H9 (cell line): ENCODE results near the gene TRPM3. TPM values are rescaled to one million over a fixed set of nuclear protein-coding genes. Genes with fewer than 3 reads are reported as not detected.

ENCODE experiments used
- DNase-seq: peaks from one replicate; pipeline ENCODE4 v3.0.0-alpha.2; 2017
- H2AFZ ChIP-seq: one replicate; pipeline ENCODE4 v1.6.1; 2013; ENCODE audit warnings: mild to moderate bottlenecking, low read length, control low read depth, moderate library complexity
- H2AK5ac ChIP-seq: 2 replicates; pipeline ENCODE4 v1.6.1; 2013; ENCODE audit warnings: low read length, control low read depth, mixed read lengths; ENCODE audit not compliant: insufficient read length
- H2BK120ac ChIP-seq: one replicate; pipeline ENCODE4 v1.6.1; 2013; ENCODE audit warnings: low read depth, mild to moderate bottlenecking, low read length, control low read depth, inconsistent platforms; ENCODE audit not compliant: poor library complexity, severe bottlenecking
- H2BK12ac ChIP-seq: 2 replicates; pipeline ENCODE4 v1.6.1; 2013; ENCODE audit warnings: low read length, control low read depth, mixed read lengths, low read depth; ENCODE audit not compliant: insufficient read length
- H2BK15ac ChIP-seq: 2 replicates; pipeline ENCODE4 v1.6.1; 2013; ENCODE audit warnings: low read depth, low read length, control low read depth
- H2BK20ac ChIP-seq: one replicate; pipeline ENCODE4 v1.6.1; 2013; ENCODE audit warnings: low read depth, mild to moderate bottlenecking, low read length, control low read depth, inconsistent platforms; ENCODE audit not compliant: poor library complexity, severe bottlenecking
- H2BK5ac ChIP-seq: 2 replicates; pipeline ENCODE4 v1.6.1; 2013; ENCODE audit warnings: low read length, control low read depth, mixed read lengths; ENCODE audit not compliant: insufficient read length
- H3K14ac ChIP-seq: 2 replicates; pipeline ENCODE4 v1.6.1; 2013; ENCODE audit warnings: low read length, control low read depth; ENCODE audit not compliant: insufficient read depth
- H3K18ac ChIP-seq: 2 replicates; pipeline ENCODE4 v1.6.1; 2013; ENCODE audit warnings: low read depth, mild to moderate bottlenecking, mixed read lengths, low read length, control low read depth; ENCODE audit not compliant: insufficient read length
- H3K23ac ChIP-seq: 2 replicates; pipeline ENCODE4 v1.6.1; 2013; ENCODE audit warnings: low read length, control low read depth, mixed read lengths, low read depth; ENCODE audit not compliant: insufficient read length
- H3K23me2 ChIP-seq: 2 replicates; pipeline ENCODE4 v1.6.1; 2013; ENCODE audit warnings: low read depth, mild to moderate bottlenecking, mixed read lengths, low read length, control low read depth; ENCODE audit not compliant: insufficient read length, poor library complexity, severe bottlenecking
- H3K27ac ChIP-seq: 2 replicates; pipeline ENCODE4 v1.5.1; 2013; ENCODE audit warnings: low read length, control low read depth, mixed read lengths, low read depth; ENCODE audit not compliant: insufficient read length
- H3K27me3 ChIP-seq: 2 replicates; pipeline ENCODE4 v1.6.1; 2013; ENCODE audit warnings: low read length, control low read depth, inconsistent platforms; ENCODE audit not compliant: insufficient read depth
- H3K4ac ChIP-seq: 2 replicates; pipeline ENCODE4 v1.6.1; 2013; ENCODE audit warnings: low read depth, mild to moderate bottlenecking, control low read depth, inconsistent platforms, low read length, moderate library complexity
- H3K4me1 ChIP-seq: 2 replicates; pipeline ENCODE4 v1.6.1; 2013; ENCODE audit warnings: low read length, control low read depth, inconsistent platforms; ENCODE audit not compliant: insufficient read depth
- H3K4me2 ChIP-seq: 2 replicates; pipeline ENCODE4 v1.6.1; 2013; ENCODE audit warnings: low read length, control low read depth, mixed read lengths; ENCODE audit not compliant: insufficient read length, insufficient read depth
- H3K56ac ChIP-seq: 2 replicates; pipeline ENCODE4 v1.6.1; 2013; ENCODE audit warnings: low read depth, mild to moderate bottlenecking, mixed read lengths, low read length, control low read depth; ENCODE audit not compliant: insufficient read length
- H3K79me1 ChIP-seq: 2 replicates; pipeline ENCODE4 v1.6.1; 2013; ENCODE audit warnings: low read depth, mild to moderate bottlenecking, moderate library complexity, low read length, control low read depth, inconsistent platforms; ENCODE audit not compliant: insufficient read depth, poor library complexity, severe bottlenecking
- H3K79me2 ChIP-seq: 2 replicates; pipeline ENCODE4 v1.6.1; 2013; ENCODE audit warnings: low read length, control low read depth, inconsistent platforms; ENCODE audit not compliant: insufficient read depth
- H3K9ac ChIP-seq: 2 replicates; pipeline ENCODE4 v1.6.1; 2013; ENCODE audit warnings: low read length, control low read depth, mixed read lengths; ENCODE audit not compliant: insufficient read length; ENCODE audit errors: extremely low read depth
- H3K9me3 ChIP-seq: one replicate; pipeline ENCODE4 v1.6.1; 2013; ENCODE audit warnings: low read depth, low read length, inconsistent platforms; ENCODE audit not compliant: control insufficient read depth
- H3T11ph ChIP-seq: one replicate; pipeline ENCODE4 v1.6.1; 2013; ENCODE audit warnings: mild to moderate bottlenecking, low read length, control low read depth, inconsistent platforms
- H4K20me1 ChIP-seq: one replicate; pipeline ENCODE4 v1.6.1; 2013; ENCODE audit not compliant: control insufficient read depth, insufficient read length, insufficient read depth
- H4K5ac ChIP-seq: 2 replicates; pipeline ENCODE4 v1.6.1; 2013; ENCODE audit warnings: low read depth, mild to moderate bottlenecking, mixed read lengths, low read length, control low read depth; ENCODE audit not compliant: insufficient read length
- H4K8ac ChIP-seq: replicated peaks from 2 replicates; pipeline ENCODE4 v1.6.1; 2013; ENCODE audit warnings: low read length, control low read depth, mixed read lengths, low read depth; ENCODE audit not compliant: insufficient read length
- H4K91ac ChIP-seq: 2 replicates; pipeline ENCODE4 v1.6.1; 2013; ENCODE audit warnings: low read depth, mild to moderate bottlenecking, moderate library complexity, mixed read lengths, low read length, control low read depth; ENCODE audit not compliant: insufficient read length
- H3K27ac Mint-ChIP-seq, 3 experiments: 2 replicates in 2 of 3; 3 replicates in 1 of 3; pipeline ENCODE4 v1.8.0; 2020 to 2021; ENCODE audit warnings: mixed read lengths in 3 of 3, mild to moderate bottlenecking in 1 of 3, moderate library complexity in 1 of 3
- H3K27me3 Mint-ChIP-seq: 2 replicates; pipeline ENCODE4 v1.8.0; 2021; ENCODE audit warnings: low read depth, mild to moderate bottlenecking, moderate library complexity, mixed read lengths
- H3K36me3 Mint-ChIP-seq, 3 experiments: 2 replicates in 2 of 3; 3 replicates in 1 of 3; pipeline ENCODE4 v1.8.0; 2020 to 2021; ENCODE audit warnings: low read depth in 3 of 3, mixed read lengths in 3 of 3; ENCODE audit not compliant: insufficient read depth in 1 of 3
- H3K4me1 Mint-ChIP-seq, 2 experiments: 2 replicates each; pipeline ENCODE4 v1.8.0; 2020; ENCODE audit warnings: mixed read lengths in 2 of 2
- H3K4me3 Mint-ChIP-seq, 2 experiments: 2 replicates in 1 of 2; 3 replicates in 1 of 2; pipeline ENCODE4 v1.8.0; 2020 to 2021; ENCODE audit warnings: mild to moderate bottlenecking in 2 of 2, mixed read lengths in 2 of 2, moderate library complexity in 1 of 2
- H3K9me3 Mint-ChIP-seq, 2 experiments: 2 replicates in 1 of 2; 3 replicates in 1 of 2; pipeline ENCODE4 v1.8.0; 2020; ENCODE audit warnings: mild to moderate bottlenecking in 2 of 2, mixed read lengths in 2 of 2, moderate library complexity in 1 of 2
- CTCF ChIP-seq: fragments of 200-600 bp; sonication (generic); conservative IDR thresholded peaks from 3 replicates; pipeline ENCODE4 v1.8.0; 2021; ENCODE audit warnings: antibody characterized with exemption, mild to moderate bottlenecking
- WGBS: extraction: QIAGEN DNeasy Blood & Tissue Kit; methylation state at CpG from one replicate; pipeline ENCODE4 v1.1.7; 2013; ENCODE audit warnings: missing lambda C conversion rate, low lambda C conversion rate, mixed read lengths; ENCODE audit not compliant: insufficient read length; ENCODE audit errors: extremely low coverage; 5-methylcytosine and 5-hydroxymethylcytosine counted together
- total RNA-seq: library from RNA; stranded (reverse); gene quantifications from 2 replicates; pipeline ENCODE4 v1.2.1, GENCODE V29; 2021

Gene TRPM3
- total RNA-seq, 1 experiment from 2014 or later = 10.3 TPM

DNA sequence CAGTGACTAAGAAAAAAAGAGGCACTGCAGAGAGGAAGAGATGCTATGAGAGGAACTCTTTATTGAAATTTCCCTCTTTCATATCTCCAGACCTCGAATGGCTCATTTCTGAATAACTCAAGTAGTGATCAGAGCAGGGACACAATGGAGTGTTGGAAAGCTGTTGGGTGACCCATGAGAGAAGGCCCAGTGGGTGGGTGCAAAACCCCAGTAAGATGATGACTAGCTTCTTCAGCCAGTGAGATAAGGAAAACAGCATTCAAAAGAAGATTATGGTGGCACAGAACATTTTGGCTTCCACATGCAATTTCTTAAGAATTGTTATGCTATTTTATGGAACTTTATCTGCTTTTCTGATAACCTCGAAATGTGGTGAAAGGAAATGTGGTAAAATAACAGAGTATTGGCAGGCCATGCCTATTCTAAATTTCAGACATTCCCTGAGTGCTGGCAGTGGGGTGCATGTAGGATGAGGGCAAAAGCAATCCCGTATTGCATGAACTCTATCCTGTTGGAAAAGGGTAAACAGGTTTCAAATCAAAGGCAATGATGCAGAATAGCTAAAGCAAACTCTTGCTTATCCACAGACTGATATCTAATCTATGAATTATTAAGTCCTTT is 579.0 kb downstream of the TRPM3 start:
- no peak overlapping the region for H3K9ac ChIP-seq
- H3K4me3 Mint-ChIP-seq = no peak overlapping the region
- no peak overlapping the region for H4K5ac ChIP-seq
- no peak overlapping the region for H3K4me2 ChIP-seq
- no peak overlapping the region for H3K18ac ChIP-seq
- TF ChIP-seq CTCF = no peak
- no peak overlapping the region for H2BK15ac ChIP-seq
- no peak overlapping the region for H3K27ac ChIP-seq
- no peak overlapping the region for H3K56ac ChIP-seq
- no peak overlapping the region for H3T11ph ChIP-seq
- H3K36me3 Mint-ChIP-seq = no peaks in the 10 kb centered on the region
- no peak overlapping the region for H3K4ac ChIP-seq
- DNase-seq = no peak
- no peaks in the 10 kb centered on the region for H3K27me3 ChIP-seq
- H3K4me1 Mint-ChIP-seq = peaks cover 21% of the 10 kb centered on the region in 2 experiments
- H3K27me3 Mint-ChIP-seq = no peaks in the 10 kb centered on the region
- no peak overlapping the region for H2BK5ac ChIP-seq
- peaks cover 3% of the 10 kb centered on the region; the same call in 1 of the 2 replicates for H3K4me1 ChIP-seq
- H2BK20ac ChIP-seq = no peak overlapping the region
- no peaks in the 10 kb centered on the region for H3K9me3 ChIP-seq
- H3K23ac ChIP-seq = no peak overlapping the region
- no peak overlapping the region for H2BK12ac ChIP-seq
- H4K8ac ChIP-seq = no peak overlapping the region
- no peak overlapping the region for H2AFZ ChIP-seq
- H2BK120ac ChIP-seq = no peak overlapping the region
- no peaks in the 10 kb centered on the region for H3K23me2 ChIP-seq
- H2AK5ac ChIP-seq = no peak overlapping the region
- H3K9me3 Mint-ChIP-seq = no peaks in the 10 kb centered on the region
- H3K79me2 ChIP-seq = no peaks in the 10 kb centered on the region
- H3K27ac Mint-ChIP-seq = no peak overlapping the region
- H4K20me1 ChIP-seq = no peaks in the 10 kb centered on the region
- WGBS = no CpG with 5 or more reads among the region's 3 CpGs
- H3K14ac ChIP-seq = no peak overlapping the region
- no peak overlapping the region for H4K91ac ChIP-seq
- no peaks in the 10 kb centered on the region for H3K79me1 ChIP-seq
